HEK293T (cell line): ENCODE data around the gene CRYBG1.

Experiments used
- CTCF ChIA-PET: fragments of 350-600 bp; formaldehyde crosslinking; extraction: SDS; loops from one replicate; lab custom pipeline; 2021; ENCODE audit warnings: antibody characterized with exemption, inconsistent platforms; lab: Yijun Ruan, JAX
- POLR2A ChIA-PET: fragments of 350-600 bp; formaldehyde crosslinking; extraction: SDS; loops from one replicate; lab custom pipeline; 2020; ENCODE audit warnings: antibody characterized with exemption, inconsistent platforms; lab: Yijun Ruan, JAX
- DNase-seq: peaks from one replicate; pipeline ENCODE4 v3.0.0; 2012; ENCODE audit warnings: mixed read lengths; ENCODE audit errors: extremely low spot score
- ARNT ChIP-seq: fragments of 450-650 bp; IDR thresholded peaks from 2 replicates; pipeline ENCODE4 v1.6.1; 2017; ENCODE audit warnings: mild to moderate bottlenecking
- BHLHE40 ChIP-seq: fragments of 450-650 bp; IDR thresholded peaks from 2 replicates; pipeline ENCODE4 v1.6.1; 2016; ENCODE audit warnings: mild to moderate bottlenecking, moderate library complexity, borderline replicate concordance
- CTBP1 ChIP-seq: fragments of 450-650 bp; IDR thresholded peaks from 2 replicates; pipeline ENCODE4 v1.6.1; 2016; ENCODE audit warnings: borderline replicate concordance
- ELF4 ChIP-seq: fragments of 450-650 bp; IDR thresholded peaks from 2 replicates; pipeline ENCODE4 v1.6.1; 2017; ENCODE audit warnings: antibody characterized with exemption
- FOXA1 ChIP-seq: fragments of 450-650 bp; IDR thresholded peaks from 2 replicates; pipeline ENCODE4 v1.6.1; 2016; ENCODE audit warnings: mild to moderate bottlenecking
- FOXK2 ChIP-seq: fragments of 450-650 bp; IDR thresholded peaks from 2 replicates; pipeline ENCODE4 v1.6.1; 2016; ENCODE audit warnings: mild to moderate bottlenecking
- FOXM1 ChIP-seq: fragments of 450-650 bp; IDR thresholded peaks from 2 replicates; pipeline ENCODE4 v1.6.1; 2017; ENCODE audit warnings: mild to moderate bottlenecking, borderline replicate concordance
- HDGF ChIP-seq: fragments of 450-650 bp; IDR thresholded peaks from 2 replicates; pipeline ENCODE4 v1.6.1; 2017; ENCODE audit warnings: antibody characterized with exemption, borderline replicate concordance
- L3MBTL2 ChIP-seq: fragments of 450-650 bp; conservative IDR thresholded peaks from 2 replicates; pipeline ENCODE4 v1.6.1; 2016; ENCODE audit warnings: mild to moderate bottlenecking
- LEF1 ChIP-seq: fragments of 450-650 bp; IDR thresholded peaks from 2 replicates; pipeline ENCODE4 v1.6.1; 2017; ENCODE audit warnings: mild to moderate bottlenecking, borderline replicate concordance
- NFRKB ChIP-seq: fragments of 450-650 bp; IDR thresholded peaks from 2 replicates; pipeline ENCODE4 v1.6.1; 2016; ENCODE audit warnings: mild to moderate bottlenecking, moderate library complexity
- PKNOX1 ChIP-seq: fragments of 450-650 bp; IDR thresholded peaks from 2 replicates; pipeline ENCODE4 v1.6.1; 2016
- SP1 ChIP-seq: fragments of 450-650 bp; IDR thresholded peaks from 2 replicates; pipeline ENCODE4 v1.6.1; 2017
- SUZ12 ChIP-seq: fragments of 450-650 bp; IDR thresholded peaks from 2 replicates; pipeline ENCODE4 v1.6.1; 2016; ENCODE audit warnings: mild to moderate bottlenecking
- TARDBP ChIP-seq: fragments of 450-650 bp; IDR thresholded peaks from 2 replicates; pipeline ENCODE4 v1.6.1; 2016
- ZNF384 ChIP-seq: fragments of 450-650 bp; IDR thresholded peaks from 2 replicates; pipeline ENCODE4 v1.6.1; 2016

The CRYBG1 gene

GRCh38 chr6:106421496-106421895, 61.0 kb downstream of the CRYBG1 start:
- no peak for DNase-seq
- ChIA-PET POLR2A (no interaction called here), CTCF (no interaction called here)
- no peak for TF ChIP-seq TARDBP

GRCh38 chr6:106422534-106422933, 62.0 kb downstream of the CRYBG1 start:
- TF ChIP-seq FOXA1: no peak
- ChIA-PET POLR2A (no interaction called here), CTCF (no interaction called here)
- DNase-seq: no peak

GRCh38 chr6:106425382-106425781, 64.9 kb downstream of the CRYBG1 start:
- no peak for DNase-seq
- ChIA-PET POLR2A (no interaction called here), CTCF (no interaction called here)
- TF ChIP-seq BHLHE40: no peak
- no peak for TF ChIP-seq ZNF384
- TF ChIP-seq TARDBP: no peak
- TF ChIP-seq SP1: no peak
- no peak for TF ChIP-seq SUZ12

- DNase-seq: no peak
- TF ChIP-seq SUZ12 (no peak), ZNF384 (no peak), LEF1 (no peak), ARNT (no peak), NFRKB (no peak), SP1 (no peak), TARDBP (no peak)
- ChIA-PET POLR2A (no interaction called here), CTCF (no interaction called here)
These were observed 65.9 kb downstream of the CRYBG1 start for GRCh38 chr6:106426250-106426970.

- ChIA-PET POLR2A (no interaction called here), CTCF (no interaction called here)
- TF ChIP-seq FOXA1 (no peak), SUZ12 (no peak), LEF1 (no peak), ELF4 (no peak), ARNT (no peak), CTBP1 (no peak), ZNF384 (no peak), NFRKB (no peak), FOXK2 (no peak), L3MBTL2 (no peak), HDGF (no peak), SP1 (no peak)
- no peak for DNase-seq
These were observed 69.9 kb downstream of the CRYBG1 start for GRCh38 chr6:106430466-106430865.

- TF ChIP-seq NFRKB (no peak), SP1 (no peak), LEF1 (no peak), FOXA1 (no peak), ARNT (no peak), SUZ12 (no peak), L3MBTL2 (no peak), TARDBP (no peak), ELF4 (no peak)
- ChIA-PET POLR2A (no interaction called here), CTCF (no interaction called here)
- DNase-seq: no peak
These were observed 70.9 kb downstream of the CRYBG1 start for GRCh38 chr6:106431405-106431804.

GRCh38 chr6:106431972-106432371, 71.5 kb downstream of the CRYBG1 start:
- TF ChIP-seq HDGF (no peak), L3MBTL2 (no peak), FOXA1 (no peak), ARNT (no peak), SUZ12 (no peak), ZNF384 (no peak), NFRKB (no peak), BHLHE40 (no peak), ELF4 (no peak), FOXK2 (no peak), FOXM1 (no peak), LEF1 (no peak), SP1 (no peak), TARDBP (no peak), PKNOX1 (no peak), CTBP1 (no peak)
- CTCF ChIA-PET: no interaction called here
- POLR2A ChIA-PET: no interaction called here
- DNase-seq: no peak

- no peak for DNase-seq
- TF ChIP-seq FOXM1 (no peak), TARDBP (no peak), ELF4 (no peak), HDGF (no peak), BHLHE40 (no peak), SUZ12 (no peak), L3MBTL2 (no peak), SP1 (no peak), CTBP1 (no peak), FOXA1 (no peak), LEF1 (no peak), ARNT (no peak), NFRKB (no peak), PKNOX1 (no peak), ZNF384 (no peak)
- ChIA-PET POLR2A (no interaction called here), CTCF (no interaction called here)
These were observed 74.0 kb downstream of the CRYBG1 start for GRCh38 chr6:106434530-106434929.
